H1 (cell line): Measurements from ENCODE around the gene OLA1.

Source experiments
- EP300 ChIP-seq, 2 experiments: IDR thresholded peaks; 1 replicate in 1 of 2; 2 replicates in 1 of 2; pipeline ENCODE4 v1.6.1; 2011 to 2012; ENCODE audit warnings: low read depth in 2 of 2, low read length in 2 of 2, mild to moderate bottlenecking in 2 of 2, borderline replicate concordance in 1 of 2, inconsistent platforms in 1 of 2, moderate library complexity in 1 of 2
- JUN ChIP-seq: IDR thresholded peaks from 2 replicates; pipeline ENCODE4 v1.6.1; 2011; ENCODE audit warnings: low read depth, mild to moderate bottlenecking, improper control_type of control experiment, low read length
- KDM5A ChIP-seq: fragments of 200-600 bp; IDR thresholded peaks from 2 replicates; pipeline ENCODE4 v1.7.1; 2012; ENCODE audit warnings: mild to moderate bottlenecking, low read length, inconsistent platforms, mixed read lengths
- SRF ChIP-seq: IDR thresholded peaks from 2 replicates; pipeline ENCODE4 v1.6.1; 2011; ENCODE audit warnings: mild to moderate bottlenecking, low read depth, low read length, moderate library complexity
- TAF1 ChIP-seq: IDR thresholded peaks from 2 replicates; pipeline ENCODE4 v1.6.1; 2011; ENCODE audit warnings: mild to moderate bottlenecking, low read depth, low read length
- USF2 ChIP-seq: IDR thresholded peaks from 2 replicates; pipeline ENCODE4 v1.6.1; 2011; ENCODE audit warnings: low read length, improper control_type of control experiment
- TF ChIP-seq, protein P1 (sequence below), 3 experiments: IDR thresholded peaks; 1 replicate in 2 of 3; 2 replicates in 1 of 3; pipeline versions ENCODE4 v1.5.1 to v1.6.1; 2011; ENCODE audit warnings: low read length in 3 of 3, mild to moderate bottlenecking in 3 of 3, inconsistent platforms in 2 of 3, low read depth in 1 of 3, moderate library complexity in 1 of 3; ENCODE audit not compliant: insufficient read depth in 1 of 3; ENCODE audit errors: control extremely low read depth in 1 of 3

DNA sequence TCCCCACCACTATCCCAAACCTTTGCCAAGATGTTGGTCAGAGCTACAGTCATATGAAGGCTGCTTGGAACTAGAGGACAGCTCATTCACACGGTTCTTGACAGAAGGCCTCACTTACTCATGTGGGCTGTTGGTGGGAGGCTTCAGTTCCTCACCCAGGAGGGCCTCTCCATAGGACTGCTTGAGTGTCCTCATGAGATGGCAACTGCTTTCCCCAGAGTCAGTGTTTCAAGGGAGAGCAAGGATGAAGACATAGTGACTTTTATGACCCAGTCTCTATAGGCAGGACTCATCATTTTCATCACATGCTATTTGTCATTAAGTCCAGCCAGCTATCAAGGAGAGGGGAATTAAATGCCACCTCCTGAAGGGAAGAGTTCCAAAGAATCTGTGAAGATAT, 33.4 kb upstream of the OLA1 start:
- TF ChIP-seq EP300 (IDR thresholded peaks at IDR 0.05; ENCODE audit: borderline replicate concordance in 1 of 2, low read depth in 2 of 2, low read length in 2 of 2) = no peak
- TF ChIP-seq JUN = no peak
- TF ChIP-seq KDM5A = no peak
- TF ChIP-seq TAF1 = no peak
- TF ChIP-seq, protein P1, sequence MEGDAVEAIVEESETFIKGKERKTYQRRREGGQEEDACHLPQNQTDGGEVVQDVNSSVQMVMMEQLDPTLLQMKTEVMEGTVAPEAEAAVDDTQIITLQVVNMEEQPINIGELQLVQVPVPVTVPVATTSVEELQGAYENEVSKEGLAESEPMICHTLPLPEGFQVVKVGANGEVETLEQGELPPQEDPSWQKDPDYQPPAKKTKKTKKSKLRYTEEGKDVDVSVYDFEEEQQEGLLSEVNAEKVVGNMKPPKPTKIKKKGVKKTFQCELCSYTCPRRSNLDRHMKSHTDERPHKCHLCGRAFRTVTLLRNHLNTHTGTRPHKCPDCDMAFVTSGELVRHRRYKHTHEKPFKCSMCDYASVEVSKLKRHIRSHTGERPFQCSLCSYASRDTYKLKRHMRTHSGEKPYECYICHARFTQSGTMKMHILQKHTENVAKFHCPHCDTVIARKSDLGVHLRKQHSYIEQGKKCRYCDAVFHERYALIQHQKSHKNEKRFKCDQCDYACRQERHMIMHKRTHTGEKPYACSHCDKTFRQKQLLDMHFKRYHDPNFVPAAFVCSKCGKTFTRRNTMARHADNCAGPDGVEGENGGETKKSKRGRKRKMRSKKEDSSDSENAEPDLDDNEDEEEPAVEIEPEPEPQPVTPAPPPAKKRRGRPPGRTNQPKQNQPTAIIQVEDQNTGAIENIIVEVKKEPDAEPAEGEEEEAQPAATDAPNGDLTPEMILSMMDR (IDR thresholded peaks at IDR 0.05; ENCODE audit: control extremely low read depth in 1 of 3, insufficient read depth in 1 of 3, low read depth in 1 of 3, low read length in 3 of 3) = no peak
- no peak for TF ChIP-seq USF2
- TF ChIP-seq SRF = no peak
